Gastrocnemius medialis (tissue), 4 donors: ENCODE data around the gene PDXDC1.
"Not testable (repeated sequence)": the region's sequence is repeated elsewhere in the genome, so short reads cannot be mapped to it uniquely, and the experiment has no call there.

Source experiments
- CTCF ChIP-seq, 5 experiments: fragments of 450-650 bp in 3 of 5; fragments of 200-600 bp in 2 of 5; sonication (generic) in 2 of 5; IDR thresholded peaks in 4 of 5; conservative IDR thresholded peaks in 1 of 5; 1 replicate in 4 of 5; 2 replicates in 1 of 5; pipeline ENCODE4 v1.5.1; 2016 to 2019; ENCODE audit warnings: antibody characterized with exemption in 5 of 5, mild to moderate bottlenecking in 3 of 5, moderate library complexity in 3 of 5
- POLR2A ChIP-seq, 2 donors: fragments of 450-650 bp; IDR thresholded peaks; one replicate each; pipeline ENCODE4 v1.6.1; 2017; ENCODE audit warnings: antibody characterized with exemption in 2 of 2, mild to moderate bottlenecking in 2 of 2, moderate library complexity in 2 of 2

- not testable (repeated sequence) for TF ChIP-seq CTCF (IDR thresholded peaks at IDR 0.05 in 4 of 5, conservative IDR thresholded peaks at IDR 0.05 in 1 of 5); POLR2A (IDR thresholded peaks at IDR 0.05)
These were observed 3.5 kb downstream of the PDXDC1 start for GRCh38 chr16:14978281-14978680.
